Panc1 (cell line): Measurements from ENCODE around the gene P2RX3. TPM values are rescaled to one million over a fixed set of nuclear protein-coding genes. Genes with fewer than 3 reads are reported as not detected.

Source experiments
- ATAC-seq: fragments of 200-7000 bp; cut with Tn5 transposase; 2 replicates; pipeline ENCODE4 v1.9.1; 2020; ENCODE audit warnings: mild to moderate bottlenecking, moderate library complexity
- BruUV-seq: library from RNA; stranded (reverse); fragments of 400-500 nt; replicated peaks from 2 replicates; lab custom pipeline; 2021; lab: Mats Ljungman, UMichigan
- CTCF ChIA-PET: fragments of 300-600 bp; sonication (Branson Sonifier 250); formaldehyde crosslinking; loops from one replicate; lab custom pipeline; 2022; ENCODE audit warnings: antibody characterized with exemption; lab: Charles Lee
- POLR2A ChIA-PET: fragments of 300-600 bp; sonication (Branson Sonifier 250); formaldehyde crosslinking; loops from one replicate; lab custom pipeline; 2022; ENCODE audit warnings: antibody characterized with exemption; lab: Charles Lee
- DNase-seq: peaks from one replicate; pipeline ENCODE4 v3.0.0-alpha.2; 2010; ENCODE audit warnings: low read depth, low spot score
- H3K27ac ChIP-seq: 2 replicates; pipeline ENCODE4 v1.5.1; 2011; ENCODE audit warnings: mild to moderate bottlenecking, low read length, inconsistent platforms
- H3K27me3 ChIP-seq: fragments of 200-500 bp; sonication (Bioruptor generic); 2 replicates; pipeline ENCODE4 v1.6.0; 2014; ENCODE audit warnings: low read length, inconsistent platforms; ENCODE audit not compliant: control insufficient read depth, insufficient read depth
- H3K36me3 ChIP-seq: fragments of 200-500 bp; sonication (Bioruptor generic); 2 replicates; pipeline ENCODE4 v1.5.1; 2014; ENCODE audit warnings: inconsistent platforms, mild to moderate bottlenecking, low read length, moderate library complexity; ENCODE audit not compliant: control insufficient read depth, insufficient read depth
- H3K4me1 ChIP-seq: 2 replicates; pipeline ENCODE4 v1.5.1; 2011; ENCODE audit warnings: inconsistent platforms, mild to moderate bottlenecking, low read length, moderate library complexity; ENCODE audit not compliant: control insufficient read depth, insufficient read depth
- H3K4me3 ChIP-seq, 2 experiments: 2 replicates each; pipeline ENCODE4 v1.5.1; 2011 to 2012; ENCODE audit warnings: low read depth in 2 of 2, low read length in 2 of 2, mild to moderate bottlenecking in 2 of 2, inconsistent platforms in 1 of 2, moderate library complexity in 1 of 2
- H3K9me3 ChIP-seq: fragments of 200-500 bp; sonication (Bioruptor generic); 2 replicates; pipeline ENCODE4 v1.5.1; 2014; ENCODE audit warnings: low read depth, mild to moderate bottlenecking, inconsistent platforms, low read length, moderate library complexity; ENCODE audit not compliant: control insufficient read depth, insufficient read depth
- CTCF ChIP-seq: fragments of 450-650 bp; IDR thresholded peaks from 2 replicates; pipeline ENCODE4 v1.5.1; 2017; ENCODE audit warnings: mild to moderate bottlenecking
- POLR2AphosphoS5 ChIP-seq: IDR thresholded peaks from 2 replicates; pipeline ENCODE4 v1.6.1; 2012; ENCODE audit warnings: mild to moderate bottlenecking, low read depth, low read length, moderate library complexity
- REST ChIP-seq, 2 experiments: IDR thresholded peaks; 2 replicates each; pipeline ENCODE4 v1.6.1; 2011 to 2012; ENCODE audit warnings: low read depth in 2 of 2, control low read depth in 1 of 2, low read length in 1 of 2, mild to moderate bottlenecking in 1 of 2, moderate library complexity in 1 of 2; ENCODE audit not compliant: insufficient read depth in 1 of 2
- SIN3A ChIP-seq: IDR thresholded peaks from 2 replicates; pipeline ENCODE4 v1.6.1; 2012; ENCODE audit warnings: low read depth, mild to moderate bottlenecking, low read length, moderate library complexity, borderline replicate concordance; ENCODE audit not compliant: insufficient read depth
- TCF7L2 ChIP-seq: IDR thresholded peaks from 2 replicates; pipeline ENCODE4 v1.6.1; 2011; ENCODE audit warnings: mild to moderate bottlenecking, low read depth, low read length, inconsistent platforms
- in situ Hi-C: cut with HindIII; loops from 2 replicates; pipeline ENCODE4 v1.10.0; 2016; ENCODE audit warnings: low sequenced_read_pairs, low pct_unique_long_range_greater_than_20kb
- intact Hi-C: fragments of 100-400 bp; cut with micrococcal nuclease; formaldehyde crosslinking; loops from one replicate; pipeline ENCODE4 v1.10.0; 2022; ENCODE audit not compliant: unreplicated experiment
- total RNA-seq: library from RNA; stranded (reverse); gene quantifications from one replicate; pipeline ENCODE4 v1.2.1, GENCODE V29; 2021; ENCODE audit not compliant: unreplicated experiment

P2RX3 gene
- total RNA-seq, 1 experiment from 2014 or later, result not detected

- BruUV-seq, result no TSS peak
- DNase-seq (no peak), ATAC-seq (no peak)
- H3K27me3 ChIP-seq, result peaks cover 3% of the 10 kb centered on the region; the same call in 1 of the 2 replicates
- in situ Hi-C loops, result no loop called here
- H3K4me3 ChIP-seq, result no peak overlapping the region
- H3K27ac ChIP-seq, result no peak overlapping the region
- H3K9me3 ChIP-seq, result no peaks in the 10 kb centered on the region
- intact Hi-C loops, result no loop called here
- no peaks in the 10 kb centered on the region for H3K36me3 ChIP-seq
- POLR2A ChIA-PET, result no interaction called here
- TF ChIP-seq REST (IDR thresholded peaks at IDR 0.05; ENCODE audit: insufficient read depth in 1 of 2, low read depth in 2 of 2, low read length in 1 of 2), result no peak
- TF ChIP-seq SIN3A, result no peak
- no peak for TF ChIP-seq POLR2AphosphoS5
- no peak for TF ChIP-seq CTCF
- no peak for TF ChIP-seq TCF7L2
- H3K4me1 ChIP-seq, result no peaks in the 10 kb centered on the region; the same call in 1 of the 2 replicates
- CTCF ChIA-PET, result no interaction called here
These were observed 36.8 kb downstream of the P2RX3 start for GRCh38 chr11:57374966-57375365.

GRCh38 chr11:57375490-57375889 lies 37.3 kb downstream of the P2RX3 start:
- intact Hi-C loops, result no loop called here
- CTCF ChIA-PET, result no interaction called here

More at GRCh38 chr11:57375490-57375889, 37.3 kb downstream of the P2RX3 start:
- Histone ChIP-seq H3K4me1 (no peaks in the 10 kb centered on the region; the same call in 1 of the 2 replicates), H3K27ac (no peak overlapping the region), H3K27me3 (peaks cover 3% of the 10 kb centered on the region; the same call in 1 of the 2 replicates), H3K9me3 (no peaks in the 10 kb centered on the region), H3K4me3 (no peak overlapping the region), H3K36me3 (no peaks in the 10 kb centered on the region)
- DNase-seq (no peak), ATAC-seq (no peak)
- POLR2A ChIA-PET, result no interaction called here
- no TSS peak for BruUV-seq
- TF ChIP-seq POLR2AphosphoS5 (no peak), SIN3A (no peak), REST (IDR thresholded peaks at IDR 0.05; ENCODE audit: insufficient read depth in 1 of 2, low read depth in 2 of 2, low read length in 1 of 2) (no peak), TCF7L2 (no peak), CTCF (no peak)
- in situ Hi-C loops, result no loop called here
